IgD-negative memory B cell (primary cell): ENCODE measurements around the gene TAS2R20. TPM values are rescaled to one million over a fixed set of nuclear protein-coding genes. Genes with fewer than 3 reads are reported as not detected.
"Not testable (repeated sequence)": the region's sequence is repeated elsewhere in the genome, so short reads cannot be mapped to it uniquely, and the experiment has no call there.

Source experiments
- H3K27ac Mint-ChIP-seq, 3 donors: one replicate each; pipeline ENCODE4 v1.8.0; 2020 to 2022; ENCODE audit warnings: mild to moderate bottlenecking in 3 of 3, mixed read lengths in 3 of 3, moderate library complexity in 1 of 3
- H3K27me3 Mint-ChIP-seq: one replicate; pipeline ENCODE4 v1.8.0; 2021; ENCODE audit warnings: mixed read lengths
- H3K36me3 Mint-ChIP-seq: one replicate; pipeline ENCODE4 v1.8.0; 2020; ENCODE audit warnings: mild to moderate bottlenecking, mixed read lengths
- H3K4me1 Mint-ChIP-seq, 3 donors: one replicate each; pipeline ENCODE4 v1.8.0; 2020 to 2022; ENCODE audit warnings: mixed read lengths in 3 of 3, mild to moderate bottlenecking in 1 of 3
- H3K4me3 Mint-ChIP-seq, 4 donors: one replicate each; pipeline ENCODE4 v1.8.0; 2020 to 2022; ENCODE audit warnings: mild to moderate bottlenecking in 4 of 4, mixed read lengths in 4 of 4, moderate library complexity in 3 of 4
- H3K9me3 Mint-ChIP-seq, 3 donors: one replicate each; pipeline ENCODE4 v1.8.0; 2020 to 2021; ENCODE audit warnings: mixed read lengths in 3 of 3, mild to moderate bottlenecking in 1 of 3
- polyA plus RNA-seq: library from polyadenylated mRNA; unstranded; fragments of 300-500 nt; fragmentation: Illumina TruSeq; gene quantifications from one replicate; pipeline ENCODE4 v1.2.3, GENCODE V29; 2021

TAS2R20 gene
- not detected for polyA plus RNA-seq

GRCh38 chr12:10998204-10998603 is at the start of gene TAS2R20:
TSS of gene TAS2R20 (minus strand) at chr12:10998304. CDS start at chr12:10997875, 429 bp downstream.
- no peak within 1 kb of the TSS for H3K27ac Mint-ChIP-seq
- H3K9me3 Mint-ChIP-seq, result peaks cover 0 to 4% (median 2%) of the 10 kb centered on the region in 3 donors
- no peaks in the 10 kb centered on the region for H3K27me3 Mint-ChIP-seq
- peaks cover 10% of the 10 kb centered on the region for H3K36me3 Mint-ChIP-seq
- H3K4me3 Mint-ChIP-seq, result no peak within 1 kb of the TSS
- no peaks in the 10 kb centered on the region for H3K4me1 Mint-ChIP-seq

GRCh38 chr12:11041366-11041765 is 43.3 kb upstream of the TAS2R20 start:
- not testable (repeated sequence) for H3K9me3 Mint-ChIP-seq, H3K27ac Mint-ChIP-seq, H3K4me3 Mint-ChIP-seq, H3K27me3 Mint-ChIP-seq, H3K4me1 Mint-ChIP-seq
- peaks cover 36% of the 10 kb centered on the region for H3K36me3 Mint-ChIP-seq

- no peak overlapping the region for H3K4me3 Mint-ChIP-seq
- H3K36me3 Mint-ChIP-seq, result peaks cover 34% of the 10 kb centered on the region
- peaks cover 0 to 4% (median 0%) of the 10 kb centered on the region in 3 donors for H3K9me3 Mint-ChIP-seq
- no peaks in the 10 kb centered on the region for H3K27me3 Mint-ChIP-seq
- no peak overlapping the region for H3K27ac Mint-ChIP-seq
- H3K4me1 Mint-ChIP-seq, result peaks cover 0 to 4% (median 2%) of the 10 kb centered on the region in 3 donors
These were observed 42.1 kb upstream of the TAS2R20 start for GRCh38 chr12:11040162-11040561.

DNA sequence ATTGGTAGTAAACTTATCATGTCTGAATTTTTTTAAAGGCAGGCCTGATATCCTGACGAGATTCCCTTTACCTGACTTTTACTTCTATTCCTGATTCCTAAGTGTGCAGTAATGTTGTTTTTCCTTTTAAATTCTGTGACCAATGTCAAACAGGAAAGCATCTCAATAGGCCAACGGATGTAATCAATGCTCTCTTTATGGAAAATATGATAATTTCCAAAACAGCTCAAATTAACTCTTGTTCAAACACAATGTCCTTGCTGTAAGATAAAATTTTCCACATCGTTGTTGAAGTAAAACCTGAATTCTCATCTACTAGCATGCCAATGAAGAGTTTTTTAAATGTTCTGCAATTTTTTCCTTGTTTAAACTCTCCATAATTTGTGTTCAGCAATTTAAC is 41.1 kb upstream of the TAS2R20 start:
- Mint-ChIP-seq H3K36me3 (peaks cover 25% of the 10 kb centered on the region), H3K27me3 (no peaks in the 10 kb centered on the region), H3K4me1 (peaks cover 0 to under 1% (median 0%) of the 10 kb centered on the region in 3 donors), H3K9me3 (peaks cover 0 to 5% (median 0%) of the 10 kb centered on the region in 3 donors), H3K4me3 (no peak overlapping the region), H3K27ac (no peak overlapping the region)

GRCh38 chr12:11033959-11034358 is 35.9 kb upstream of the TAS2R20 start:
- peaks cover 13% of the 10 kb centered on the region for H3K36me3 Mint-ChIP-seq
- not testable (repeated sequence) for H3K9me3 Mint-ChIP-seq, H3K27me3 Mint-ChIP-seq, H3K4me1 Mint-ChIP-seq, H3K27ac Mint-ChIP-seq, H3K4me3 Mint-ChIP-seq

GRCh38 chr12:11031307-11031706 is 33.2 kb upstream of the TAS2R20 start, which contains the start of gene TAS2R31:
TSS of gene TAS2R31 (minus strand) at chr12:11031407. CDS start at chr12:11031335, 72 bp downstream.
- no peak within 1 kb of the TSS for H3K27ac Mint-ChIP-seq

GRCh38 chr12:11026118-11026517 is 28.0 kb upstream of the TAS2R20 start:
- peaks cover 4 to 6% (median 6%) of the 10 kb centered on the region in 3 donors for H3K4me1 Mint-ChIP-seq
- H3K4me3 Mint-ChIP-seq, result no peak overlapping the region
- no peaks in the 10 kb centered on the region for H3K27me3 Mint-ChIP-seq
- no peak overlapping the region for H3K27ac Mint-ChIP-seq
- H3K36me3 Mint-ChIP-seq, result peaks cover 23% of the 10 kb centered on the region
- H3K9me3 Mint-ChIP-seq, result peaks cover 0 to 9% (median 0%) of the 10 kb centered on the region in 3 donors

More at GRCh38 chr12:11031307-11031706, 33.2 kb upstream of the TAS2R20 start, which contains the start of gene TAS2R31:
- H3K9me3 Mint-ChIP-seq, result peaks cover 0 to 2% (median 0%) of the 10 kb centered on the region in 3 donors
- H3K27me3 Mint-ChIP-seq, result no peaks in the 10 kb centered on the region
- peaks cover 0 to 3% (median 0%) of the 10 kb centered on the region in 3 donors for H3K4me1 Mint-ChIP-seq
- peaks cover 16% of the 10 kb centered on the region for H3K36me3 Mint-ChIP-seq
- H3K4me3 Mint-ChIP-seq, result no peak within 1 kb of the TSS

DNA sequence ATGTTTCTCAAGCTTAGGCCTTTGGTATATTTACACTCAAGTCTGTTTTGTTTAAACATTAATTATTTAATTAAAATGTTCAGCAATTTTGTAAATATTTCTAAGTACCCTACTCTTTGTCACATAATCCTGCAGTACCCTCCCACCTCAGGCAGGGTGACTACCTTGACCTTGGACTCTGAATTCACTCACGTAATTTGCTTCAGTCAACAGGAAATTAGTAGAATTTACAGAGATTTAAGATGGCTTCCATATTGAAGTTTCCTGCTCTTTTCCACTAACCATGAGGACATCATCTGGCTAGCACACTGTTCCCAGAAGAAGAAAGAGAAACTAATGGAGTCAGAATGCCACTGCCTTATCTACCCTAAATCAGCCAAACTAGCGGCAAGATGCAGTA is 25.3 kb upstream of the TAS2R20 start:
- H3K36me3 Mint-ChIP-seq, result peaks cover 24% of the 10 kb centered on the region
- peaks cover 0 to 9% (median 0%) of the 10 kb centered on the region in 3 donors for H3K9me3 Mint-ChIP-seq
- H3K27ac Mint-ChIP-seq, result no peak overlapping the region
- H3K4me1 Mint-ChIP-seq, result peaks cover 4 to 10% (median 9%) of the 10 kb centered on the region in 3 donors
- H3K27me3 Mint-ChIP-seq, result no peaks in the 10 kb centered on the region
- no peak overlapping the region for H3K4me3 Mint-ChIP-seq

DNA sequence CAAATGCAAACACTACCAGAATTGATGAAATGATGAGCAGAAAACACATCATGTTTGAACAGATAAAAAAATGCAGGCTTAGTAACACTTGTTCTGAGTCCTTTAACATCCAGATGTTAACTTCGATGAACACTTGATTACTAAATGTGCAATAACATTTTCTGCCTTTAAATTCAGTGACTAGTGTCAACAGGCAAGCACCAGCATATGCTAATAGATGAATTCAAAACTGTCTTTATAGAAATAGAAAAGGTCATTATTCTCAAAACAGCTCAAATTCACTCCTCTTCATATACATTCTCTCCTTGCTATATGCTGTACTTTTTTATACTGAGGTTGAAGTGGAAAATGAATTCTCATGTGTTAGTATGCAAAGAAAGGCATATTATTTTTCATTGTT is 24.4 kb upstream of the TAS2R20 start, which contains the start of gene TAS2R19:
TAS2R19 (minus strand) TSS at position 101 of the 400 bp plus-strand sequence; CDS start at position 52, 49 bp downstream.
- Mint-ChIP-seq H3K4me3 (no peak within 1 kb of the TSS), H3K9me3 (peaks cover 0 to 9% (median 0%) of the 10 kb centered on the region in 3 donors), H3K4me1 (peaks cover 4 to 11% (median 9%) of the 10 kb centered on the region in 3 donors), H3K27me3 (no peaks in the 10 kb centered on the region), H3K36me3 (peaks cover 26% of the 10 kb centered on the region), H3K27ac (no peak within 1 kb of the TSS)

- no peaks in the 10 kb centered on the region for H3K27me3 Mint-ChIP-seq
- peaks cover 16% of the 10 kb centered on the region for H3K36me3 Mint-ChIP-seq
These were observed 18.8 kb upstream of the TAS2R20 start for GRCh38 chr12:11016937-11017336.

DNA sequence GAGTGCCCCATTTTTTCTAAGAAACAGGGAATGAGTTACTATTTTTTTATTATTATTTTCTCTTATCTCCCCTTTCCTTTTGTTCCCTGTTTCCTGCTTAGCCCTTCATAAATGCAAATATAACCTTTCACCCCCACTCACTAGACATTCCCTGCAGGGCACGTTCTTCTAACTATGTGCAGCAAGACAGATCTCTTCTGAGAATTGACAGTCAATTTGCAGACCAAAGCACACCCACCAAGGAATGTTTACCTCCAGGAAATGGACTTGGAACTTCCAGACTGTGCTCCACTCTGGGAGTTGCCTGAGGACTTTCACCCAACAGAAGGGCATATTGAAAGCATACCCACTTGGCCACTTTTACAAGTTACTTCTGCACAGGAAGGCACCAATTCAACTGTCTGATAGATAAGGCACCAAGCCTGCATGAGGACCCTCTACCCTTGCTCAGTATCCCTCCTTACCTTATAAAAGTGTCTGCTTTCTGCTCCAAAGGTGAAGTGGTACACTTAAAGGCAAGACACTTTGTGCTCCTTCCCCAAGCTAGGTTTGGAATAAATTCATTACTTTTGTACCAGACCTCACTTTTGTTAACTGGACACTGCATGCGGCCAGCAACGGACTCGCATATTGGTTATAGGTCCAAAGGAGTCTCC is 17.8 kb upstream of the TAS2R20 start:
- Mint-ChIP-seq H3K27ac (no peak overlapping the region), H3K4me1 (peaks cover 1 to 11% (median 3%) of the 10 kb centered on the region in 3 donors), H3K27me3 (no peaks in the 10 kb centered on the region), H3K9me3 (no peaks in the 10 kb centered on the region), H3K4me3 (no peak overlapping the region), H3K36me3 (peaks cover 14% of the 10 kb centered on the region)

More at GRCh38 chr12:11016937-11017336, 18.8 kb upstream of the TAS2R20 start:
- Mint-ChIP-seq H3K4me1 (peaks cover 3 to 13% (median 4%) of the 10 kb centered on the region in 3 donors), H3K4me3 (no peak overlapping the region), H3K9me3 (no peaks in the 10 kb centered on the region), H3K27ac (no peak overlapping the region)

DNA sequence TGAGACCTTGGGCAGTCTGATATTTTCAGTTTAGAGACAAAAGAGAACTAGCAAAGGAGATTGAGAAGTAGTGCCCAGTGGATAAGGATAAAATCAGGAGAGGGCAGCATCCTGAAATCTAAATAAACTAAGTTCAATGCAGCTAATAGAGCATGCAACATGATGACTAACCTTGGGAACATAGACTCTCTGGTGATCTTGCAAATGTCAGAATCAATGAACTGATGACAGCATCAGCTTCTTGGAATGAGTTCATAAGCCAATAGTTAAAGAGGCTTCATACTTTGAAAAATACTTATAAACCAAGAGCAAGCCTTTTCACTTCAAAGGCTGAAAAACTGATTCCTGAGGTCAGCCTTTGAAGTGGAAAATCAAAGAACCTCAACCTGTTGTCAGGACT is 16.1 kb upstream of the TAS2R20 start:
- no peaks in the 10 kb centered on the region for H3K27me3 Mint-ChIP-seq
- no peak overlapping the region for H3K4me3 Mint-ChIP-seq
- H3K36me3 Mint-ChIP-seq, result peaks cover 13% of the 10 kb centered on the region
- H3K27ac Mint-ChIP-seq, result no peak overlapping the region
- H3K9me3 Mint-ChIP-seq, result no peaks in the 10 kb centered on the region
- H3K4me1 Mint-ChIP-seq, result peaks cover 1 to 11% (median 2%) of the 10 kb centered on the region in 3 donors

GRCh38 chr12:11007608-11008007 is 9.5 kb upstream of the TAS2R20 start:
- Mint-ChIP-seq H3K4me1 (peaks cover 0 to 2% (median 0%) of the 10 kb centered on the region in 3 donors), H3K27ac (no peak overlapping the region), H3K4me3 (no peak overlapping the region), H3K9me3 (no peaks in the 10 kb centered on the region), H3K36me3 (peaks cover 2% of the 10 kb centered on the region), H3K27me3 (no peaks in the 10 kb centered on the region)

DNA sequence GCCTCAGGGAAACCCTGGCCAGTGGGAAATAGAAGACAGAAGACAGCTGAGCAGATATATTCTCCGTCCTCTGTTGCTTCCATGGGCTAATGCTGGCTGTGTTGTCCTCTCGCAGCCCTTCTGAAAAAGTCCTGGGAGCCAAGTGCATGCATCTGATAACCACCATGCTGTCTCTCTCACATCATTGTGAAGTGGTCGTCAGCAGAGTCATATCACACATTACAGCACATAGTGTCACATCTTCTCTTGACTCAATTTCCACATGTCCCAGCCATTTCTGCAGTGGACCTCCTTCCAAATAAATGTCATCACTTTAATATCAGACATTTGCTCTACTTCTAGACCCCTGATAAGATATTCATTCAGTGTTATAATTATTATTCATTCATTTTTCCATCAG is 3.8 kb downstream of the TAS2R20 start:
- H3K4me1 Mint-ChIP-seq, result peaks cover 0 to 1% (median 0%) of the 10 kb centered on the region in 3 donors
- H3K36me3 Mint-ChIP-seq, result peaks cover 14% of the 10 kb centered on the region
- peaks cover 0 to 10% (median 6%) of the 10 kb centered on the region in 3 donors for H3K9me3 Mint-ChIP-seq
- H3K4me3 Mint-ChIP-seq, result no peak overlapping the region
- H3K27ac Mint-ChIP-seq, result no peak overlapping the region
- no peaks in the 10 kb centered on the region for H3K27me3 Mint-ChIP-seq

DNA sequence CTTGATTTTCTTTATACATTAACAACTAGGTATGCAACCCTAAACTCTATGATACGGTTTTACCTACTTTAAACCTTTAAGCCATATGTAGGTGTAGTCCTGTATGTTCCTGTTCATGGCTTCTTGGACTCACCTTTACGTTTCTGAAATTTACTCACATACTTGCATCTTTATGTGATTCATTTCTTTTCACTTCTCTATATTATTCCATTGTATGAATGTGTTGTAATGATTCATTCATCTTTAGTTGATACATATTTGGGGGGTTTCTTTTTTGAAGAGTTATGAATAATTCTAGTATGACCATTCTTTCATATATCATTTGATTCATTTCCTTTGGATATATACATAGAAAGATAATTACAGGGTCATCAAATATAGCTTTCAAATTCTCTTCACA is 9.0 kb downstream of the TAS2R20 start:
- Mint-ChIP-seq H3K27me3 (no peaks in the 10 kb centered on the region), H3K4me1 (peaks cover 0 to 1% (median 1%) of the 10 kb centered on the region in 3 donors), H3K4me3 (no peak overlapping the region), H3K36me3 (peaks cover 5% of the 10 kb centered on the region), H3K9me3 (peaks cover 0 to 10% (median 6%) of the 10 kb centered on the region in 3 donors), H3K27ac (no peak overlapping the region)

- H3K4me3 Mint-ChIP-seq, result no peak within 1 kb of the TSS
These were observed 11.3 kb downstream of the TAS2R20 start, which contains the start of gene TAS2R50 for GRCh38 chr12:10986812-10987211. TSS of gene TAS2R50 (minus strand) at chr12:10986912. CDS start at chr12:10986860, 52 bp downstream.

More at GRCh38 chr12:10986812-10987211, 11.3 kb downstream of the TAS2R20 start, which contains the start of gene TAS2R50:
- Mint-ChIP-seq H3K4me1 (peaks cover 1 to 4% (median 4%) of the 10 kb centered on the region in 3 donors), H3K27me3 (no peaks in the 10 kb centered on the region), H3K9me3 (peaks cover 0 to 10% (median 6%) of the 10 kb centered on the region in 3 donors), H3K36me3 (peaks cover 2% of the 10 kb centered on the region), H3K27ac (no peak within 1 kb of the TSS)
